Psoas muscle (tissue), 8 donors: Measurements from ENCODE around the gene ARHGAP32. TPM values are rescaled to one million over a fixed set of nuclear protein-coding genes. Genes with fewer than 3 reads are reported as not detected.

Experiments
- ATAC-seq, 4 donors: fragments of 200-7000 bp; cut with Tn5 transposase; one replicate each; pipeline ENCODE4 v1.9.1; 2020; ENCODE audit warnings: moderate library complexity in 3 of 4, mild to moderate bottlenecking in 2 of 4
- DNase-seq, 2 donors: peaks; one replicate each; pipeline ENCODE4 v3.0.0-alpha.2; 2020
- H3K27ac ChIP-seq: fragments of 200-600 bp; one replicate; pipeline ENCODE4 v1.8.0; 2022
- H3K27me3 ChIP-seq, 3 donors: fragments of 200-600 bp in 1 of 3; one replicate each; pipeline versions ENCODE4 v1.6.1 to v1.8.0; 2013 to 2022; ENCODE audit warnings: low read length in 2 of 3, mild to moderate bottlenecking in 2 of 3, moderate library complexity in 1 of 3; ENCODE audit not compliant: insufficient read depth in 3 of 3
- H3K36me3 ChIP-seq, 2 donors: fragments of 200-600 bp in 1 of 2; one replicate each; pipeline versions ENCODE4 v1.6.1 to v1.8.0; 2013 to 2022; ENCODE audit warnings: low read depth in 1 of 2, mild to moderate bottlenecking in 1 of 2, moderate library complexity in 1 of 2; ENCODE audit not compliant: insufficient read depth in 1 of 2
- H3K4me1 ChIP-seq: fragments of 200-600 bp; one replicate; pipeline ENCODE4 v1.8.0; 2022
- H3K4me3 ChIP-seq: fragments of 200-600 bp; one replicate; pipeline ENCODE4 v1.8.0; 2022; ENCODE audit warnings: mild to moderate bottlenecking
- H3K9me3 ChIP-seq: fragments of 200-600 bp; one replicate; pipeline ENCODE4 v1.8.0; 2022
- CTCF ChIP-seq: fragments of 200-600 bp; IDR thresholded peaks from one replicate; pipeline ENCODE4 v1.8.0; 2022; ENCODE audit warnings: antibody characterized with exemption
- WGBS, 3 donors: extraction: QIAGEN DNeasy Blood & Tissue Kit; methylation state at CpG; one replicate each; pipeline versions ENCODE4 v1.1.6 to v1.1.7; 2013; 5-methylcytosine and 5-hydroxymethylcytosine counted together
- intact Hi-C, 2 donors: fragments of 100-400 bp; cut with DNase I; formaldehyde crosslinking; loops; one replicate each; pipeline versions ENCODE4 v1.11.0 to v1.14.2; 2022
- polyA plus RNA-seq, 3 donors: library from polyadenylated mRNA; stranded (reverse); fragments of 200-250 nt; gene quantifications; one replicate each; pipeline ENCODE4 v1.2.3, GENCODE V29; 2013
- total RNA-seq, 4 donors: library from RNA; stranded (reverse); fragmentation: NEBNext Ultra II Directional in 2 of 4; extraction: Animal tissue kit (Norgen Biotek cat#: 25700) in 2 of 4; gene quantifications; one replicate each; pipeline versions ENCODE4 v1.2.1 to v1.2.4, GENCODE V29; 2021 to 2023
- donor health status: healthy with polysubstance abuse.
- donor health status: DM: no; HTN: no; CAD: no; lungs with moderate emphysema.
- donor health status: Bipolar disorder and iron deficiency.
- donor health status: healthy.
- donor health status: DM: yes; HTN: yes; CAD: no.
- donor health status: DM: no; HTN: no; CAD: no.
- donor health status: DM: no; HTN: no; CAD: no.
- donor health status: DM: yes; HTN: yes; CAD: no.

The ARHGAP32 gene
- total and polyA plus RNA-seq, 7 donors = 1.3 to 10.1 (median 6.4) TPM

DNA sequence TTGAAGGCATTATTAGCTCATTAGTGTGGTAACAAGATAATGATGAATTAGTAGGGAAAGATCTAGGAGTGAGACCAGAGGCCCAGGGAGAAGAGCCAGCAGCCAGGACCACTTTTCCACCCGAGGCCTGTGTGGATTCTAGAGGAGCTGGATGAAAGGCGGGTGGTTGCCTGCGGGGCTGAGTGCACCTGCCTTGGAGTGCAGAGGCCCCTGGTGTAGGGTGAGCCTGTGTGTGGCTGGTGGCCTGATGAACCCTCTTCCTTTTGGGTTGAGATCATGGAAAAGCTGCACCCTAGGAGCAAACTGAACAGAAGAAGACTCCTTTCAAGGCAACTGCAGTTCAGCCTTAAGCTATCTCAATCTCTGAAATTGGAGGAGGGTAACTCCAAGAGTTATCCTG, 243.5 kb downstream of the ARHGAP32 start:
- no peak for DNase-seq
- Histone ChIP-seq H3K27me3 (no peaks in the 10 kb centered on the region), H3K36me3 (no peaks in the 10 kb centered on the region), H3K4me3 (no peak overlapping the region), H3K4me1 (no peaks in the 10 kb centered on the region), H3K27ac (no peak overlapping the region), H3K9me3 (no peaks in the 10 kb centered on the region)
- TF ChIP-seq CTCF = no peak
- ATAC-seq = no peak
- 50 to 71% (median 53%) methylated on average over 3 of the region's 3 CpGs for WGBS, 3 donors
- intact Hi-C loops = no loop called here

GRCh38 chr11:128947773-128948172, 244.4 kb downstream of the ARHGAP32 start:
- Histone ChIP-seq H3K27ac (no peak overlapping the region), H3K9me3 (no peaks in the 10 kb centered on the region), H3K4me1 (no peaks in the 10 kb centered on the region), H3K27me3 (peaks cover 0 to 3% (median 0%) of the 10 kb centered on the region in 3 donors), H3K4me3 (no peak overlapping the region), H3K36me3 (no peaks in the 10 kb centered on the region)
- WGBS, 3 donors = 80 to 90% (median 84%) methylated on average over 2 of the region's 2 CpGs
- intact Hi-C loops = no loop called here
- no peak for ATAC-seq
- DNase-seq = no peak
- TF ChIP-seq CTCF = no peak

DNA sequence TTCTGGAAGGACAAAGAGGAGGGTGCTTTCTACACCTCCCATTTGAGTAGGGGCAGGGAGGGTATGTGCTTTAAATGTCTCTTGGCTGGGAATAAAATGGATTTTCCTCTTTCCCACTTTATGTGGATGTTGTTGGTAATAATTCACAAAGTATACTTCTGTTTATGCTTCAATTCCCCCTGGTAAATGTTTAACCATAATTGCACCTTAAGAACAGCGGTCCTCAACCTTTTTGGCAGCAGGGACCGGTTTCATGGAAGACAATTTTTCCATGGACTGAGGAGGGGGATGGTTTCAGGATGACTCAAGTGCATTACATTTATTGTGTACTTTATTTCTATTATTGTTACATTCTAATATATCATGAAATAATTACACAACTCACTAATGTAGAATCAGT, 245.5 kb downstream of the ARHGAP32 start:
- WGBS, 3 donors = 96 to 100% (median 98%) methylated on average over 2 of the region's 2 CpGs
- DNase-seq (no peak), ATAC-seq (no peak)
- Histone ChIP-seq H3K36me3 (no peaks in the 10 kb centered on the region), H3K27me3 (peaks cover 0 to 7% (median 0%) of the 10 kb centered on the region in 3 donors), H3K4me1 (no peaks in the 10 kb centered on the region), H3K27ac (no peak overlapping the region), H3K9me3 (no peaks in the 10 kb centered on the region), H3K4me3 (no peak overlapping the region)
- intact Hi-C loops = no loop called here
- TF ChIP-seq CTCF = no peak

GRCh38 chr11:128943428-128943976, 248.6 kb downstream of the ARHGAP32 start:
- no peak overlapping the region for H3K4me3 ChIP-seq
- TF ChIP-seq CTCF = no peak
- H3K27me3 ChIP-seq = peaks cover 0 to 30% (median 1%) of the 10 kb centered on the region in 3 donors
- intact Hi-C loops = no loop called here
- no peaks in the 10 kb centered on the region for H3K4me1 ChIP-seq
- no peak overlapping the region for H3K27ac ChIP-seq
- no peaks in the 10 kb centered on the region for H3K9me3 ChIP-seq
- ATAC-seq (no peak), DNase-seq (no peak)
- WGBS, 3 donors = 71 to 74% (median 73%) methylated on average over 16 of the region's 16 CpGs
- no peaks in the 10 kb centered on the region for H3K36me3 ChIP-seq

- 85 to 89% (median 87%) methylated on average over 19 to 21 of the region's 21 CpGs for WGBS, 3 donors
- DNase-seq (no peak), ATAC-seq (no peak)
- H3K36me3 ChIP-seq = no peaks in the 10 kb centered on the region
- no peaks in the 10 kb centered on the region for H3K9me3 ChIP-seq
- peaks cover 0 to 30% (median 1%) of the 10 kb centered on the region in 3 donors for H3K27me3 ChIP-seq
- H3K4me3 ChIP-seq = no peak within 1 kb of the TSS
- no peak for TF ChIP-seq CTCF
- intact Hi-C loops = no loop called here
- H3K27ac ChIP-seq = no peak within 1 kb of the TSS
- H3K4me1 ChIP-seq = no peaks in the 10 kb centered on the region
Observed at GRCh38 chr11:128942817-128943427, 249.2 kb downstream of the ARHGAP32 start, which contains the start of gene TP53AIP1. TSS of gene TP53AIP1 (minus strand) at chr11:128942871. CDS start at chr11:128937818, 5,053 bp downstream.
